ENCODE results near the gene EXOC3.
"Not testable (repeated sequence)": the region's sequence is repeated elsewhere in the genome, so short reads cannot be mapped to it uniquely, and the experiment has no call there.

EXOC3 gene

DNA sequence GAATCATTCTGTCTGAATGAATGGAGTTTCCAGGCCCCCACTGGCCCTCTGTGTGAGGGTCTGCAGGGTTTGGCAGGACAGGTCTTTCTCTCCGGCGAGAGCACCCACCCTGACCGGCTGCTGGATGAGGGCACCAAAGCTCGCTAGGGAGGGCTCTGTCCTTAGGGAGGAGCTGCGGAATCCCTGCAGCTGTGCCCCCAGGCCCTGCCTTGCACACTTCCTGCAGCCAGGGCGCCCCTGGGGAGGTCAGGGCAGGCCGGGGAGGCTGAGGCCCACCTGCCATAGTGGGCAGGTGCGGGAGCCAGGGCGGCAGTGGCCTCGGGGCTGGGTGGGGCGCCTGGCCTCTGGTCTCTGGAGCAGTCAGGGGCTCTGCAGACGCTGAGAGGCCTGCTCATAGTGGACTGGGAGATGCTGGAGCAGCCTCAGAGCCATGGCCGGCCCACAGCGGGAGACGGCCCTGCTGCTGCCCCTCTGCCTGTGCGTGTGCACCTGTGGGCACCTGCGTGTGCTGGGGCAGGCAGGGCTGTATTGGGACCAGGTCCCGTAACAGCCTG is 36.1 kb downstream of the EXOC3 start:
- Histone ChIP-seq H3K4me3 (ENCODE audit: low read length) (no peak overlapping the region), H3K27me3 (ENCODE audit: control insufficient read depth, insufficient read depth, low read length) (peaks cover 38% of the 10 kb centered on the region), H3K27ac (ENCODE audit: low read depth, low read length) (no peak overlapping the region), H3K4me1 (ENCODE audit: control insufficient read depth, insufficient read depth, low read length) (peaks cover 3% of the 10 kb centered on the region), H3K36me3 (ENCODE audit: control insufficient read depth, insufficient read depth, low read length) (no peaks in the 10 kb centered on the region), H3K9ac (ENCODE audit: low read length) (no peak overlapping the region)

GRCh38 chr5:479566-480319 is 36.8 kb downstream of the EXOC3 start:
- H3K27me3 ChIP-seq (ENCODE audit: control insufficient read depth, insufficient read depth, low read length), result peaks cover 37% of the 10 kb centered on the region

DNA sequence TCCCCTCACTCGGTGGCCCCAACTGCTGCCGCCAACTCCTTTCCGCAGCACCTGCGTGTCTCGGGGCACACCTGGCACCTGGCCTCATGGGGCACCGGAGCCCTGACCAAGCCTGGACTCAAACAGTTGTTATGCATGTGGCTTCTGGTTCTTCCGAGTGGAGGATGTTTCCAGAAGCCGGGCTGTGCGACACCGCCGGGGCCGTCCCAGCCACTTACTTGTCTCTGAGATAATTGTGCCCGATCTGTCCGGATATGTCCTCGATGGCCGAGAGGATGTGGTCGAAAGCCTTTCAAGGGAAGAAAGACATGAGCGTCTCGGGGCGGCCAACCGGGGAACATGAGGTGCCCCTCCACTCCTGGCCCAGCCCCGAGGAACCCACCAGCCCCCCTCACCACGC is 38.4 kb downstream of the EXOC3 start:
- no peak overlapping the region for H3K27ac ChIP-seq (ENCODE audit: low read depth, low read length)
- H3K36me3 ChIP-seq (ENCODE audit: control insufficient read depth, insufficient read depth, low read length), result no peaks in the 10 kb centered on the region
- peaks cover 27% of the 10 kb centered on the region for H3K27me3 ChIP-seq (ENCODE audit: control insufficient read depth, insufficient read depth, low read length)
- no peaks in the 10 kb centered on the region for H3K4me1 ChIP-seq (ENCODE audit: control insufficient read depth, insufficient read depth, low read length)
- no peak overlapping the region for H3K4me3 ChIP-seq (ENCODE audit: low read length)
- H3K9ac ChIP-seq (ENCODE audit: low read length), result no peak overlapping the region

More at GRCh38 chr5:479566-480319, 36.8 kb downstream of the EXOC3 start:
- peaks cover 2% of the 10 kb centered on the region for H3K4me1 ChIP-seq (ENCODE audit: control insufficient read depth, insufficient read depth, low read length)
- H3K4me3 ChIP-seq (ENCODE audit: low read length), result no peak overlapping the region
- no peak overlapping the region for H3K27ac ChIP-seq (ENCODE audit: low read depth, low read length)
- no peak overlapping the region for H3K9ac ChIP-seq (ENCODE audit: low read length)
- no peaks in the 10 kb centered on the region for H3K36me3 ChIP-seq (ENCODE audit: control insufficient read depth, insufficient read depth, low read length)

DNA sequence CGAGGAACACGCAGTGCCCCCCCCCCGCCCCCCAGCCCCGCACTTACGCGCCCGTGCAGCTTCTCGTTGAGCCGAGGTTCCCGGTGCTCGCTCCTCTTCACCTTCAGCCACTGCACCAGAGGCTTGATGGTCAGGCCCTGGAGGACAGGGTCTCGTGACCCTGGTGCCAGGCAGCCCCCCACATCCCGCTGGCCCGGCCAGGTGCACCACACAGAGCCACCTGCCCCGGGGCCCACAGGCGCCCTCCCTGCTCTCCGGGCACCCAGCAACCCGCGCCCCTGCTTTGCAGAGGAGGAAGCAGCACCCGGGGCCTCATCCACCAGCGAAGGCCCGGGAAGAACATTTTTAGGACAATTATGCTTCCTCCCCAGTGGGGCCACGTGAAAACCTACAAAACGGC is 39.0 kb downstream of the EXOC3 start:
- no peak overlapping the region for H3K9ac ChIP-seq (ENCODE audit: low read length)
- no peaks in the 10 kb centered on the region for H3K4me1 ChIP-seq (ENCODE audit: control insufficient read depth, insufficient read depth, low read length)
- no peak overlapping the region for H3K4me3 ChIP-seq (ENCODE audit: low read length)
- H3K36me3 ChIP-seq (ENCODE audit: control insufficient read depth, insufficient read depth, low read length), result no peaks in the 10 kb centered on the region
- no peak overlapping the region for H3K27ac ChIP-seq (ENCODE audit: low read depth, low read length)
- peaks cover 21% of the 10 kb centered on the region for H3K27me3 ChIP-seq (ENCODE audit: control insufficient read depth, insufficient read depth, low read length)

DNA sequence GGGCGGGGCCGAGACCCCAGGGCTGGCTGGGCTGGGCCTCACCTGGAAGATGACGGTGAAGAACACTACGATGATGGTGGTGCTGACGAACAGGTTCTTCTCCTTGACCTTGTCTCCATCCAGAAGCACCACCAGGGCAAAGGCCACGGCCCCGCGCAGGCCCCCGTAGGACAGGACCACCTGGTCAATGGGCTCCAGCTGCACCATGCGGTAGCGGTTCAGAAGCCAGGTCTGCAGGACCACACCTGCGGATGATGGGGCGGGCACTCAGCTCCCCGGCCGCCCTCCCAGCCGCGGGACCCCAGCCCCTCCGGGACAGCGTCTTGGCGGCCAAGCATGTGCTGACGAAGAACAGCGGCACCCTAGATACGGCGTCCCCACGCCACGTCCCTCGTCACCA is 39.5 kb downstream of the EXOC3 start:
- no peaks in the 10 kb centered on the region for H3K4me1 ChIP-seq (ENCODE audit: control insufficient read depth, insufficient read depth, low read length)
- H3K9ac ChIP-seq (ENCODE audit: low read length), result no peak overlapping the region
- peaks cover 17% of the 10 kb centered on the region for H3K27me3 ChIP-seq (ENCODE audit: control insufficient read depth, insufficient read depth, low read length)
- H3K36me3 ChIP-seq (ENCODE audit: control insufficient read depth, insufficient read depth, low read length), result no peaks in the 10 kb centered on the region
- H3K4me3 ChIP-seq (ENCODE audit: low read length), result no peak overlapping the region
- no peak overlapping the region for H3K27ac ChIP-seq (ENCODE audit: low read depth, low read length)

DNA sequence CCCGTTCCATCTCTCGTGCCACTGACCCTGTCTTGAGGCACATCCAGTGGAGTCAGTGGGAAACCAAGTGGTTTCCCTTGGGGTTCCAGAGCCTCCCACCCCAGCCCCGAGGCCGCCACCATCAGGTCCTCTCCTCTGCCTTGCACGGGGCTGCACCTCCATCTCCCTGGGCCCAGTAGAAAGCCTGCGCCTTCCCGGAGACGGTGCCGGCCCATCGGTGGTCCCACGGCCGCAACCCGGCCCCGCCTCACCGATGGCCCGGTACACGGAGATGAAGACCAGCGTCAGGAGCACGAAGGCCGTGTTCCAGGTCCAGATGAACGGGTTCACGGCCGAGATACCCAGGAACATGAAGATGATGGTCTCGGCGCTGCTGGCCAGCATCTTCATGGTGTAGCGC is 40.0 kb downstream of the EXOC3 start:
- Histone ChIP-seq H3K4me3 (ENCODE audit: low read length) (no peak overlapping the region), H3K4me1 (ENCODE audit: control insufficient read depth, insufficient read depth, low read length) (no peaks in the 10 kb centered on the region), H3K27ac (ENCODE audit: low read depth, low read length) (no peak overlapping the region), H3K36me3 (ENCODE audit: control insufficient read depth, insufficient read depth, low read length) (no peaks in the 10 kb centered on the region), H3K9ac (ENCODE audit: low read length) (no peak overlapping the region), H3K27me3 (ENCODE audit: control insufficient read depth, insufficient read depth, low read length) (peaks cover 15% of the 10 kb centered on the region)

GRCh38 chr5:483434-484140 is 40.6 kb downstream of the EXOC3 start:
- peaks cover 9% of the 10 kb centered on the region for H3K27me3 ChIP-seq (ENCODE audit: control insufficient read depth, insufficient read depth, low read length)
- H3K36me3 ChIP-seq (ENCODE audit: control insufficient read depth, insufficient read depth, low read length), result no peaks in the 10 kb centered on the region

DNA sequence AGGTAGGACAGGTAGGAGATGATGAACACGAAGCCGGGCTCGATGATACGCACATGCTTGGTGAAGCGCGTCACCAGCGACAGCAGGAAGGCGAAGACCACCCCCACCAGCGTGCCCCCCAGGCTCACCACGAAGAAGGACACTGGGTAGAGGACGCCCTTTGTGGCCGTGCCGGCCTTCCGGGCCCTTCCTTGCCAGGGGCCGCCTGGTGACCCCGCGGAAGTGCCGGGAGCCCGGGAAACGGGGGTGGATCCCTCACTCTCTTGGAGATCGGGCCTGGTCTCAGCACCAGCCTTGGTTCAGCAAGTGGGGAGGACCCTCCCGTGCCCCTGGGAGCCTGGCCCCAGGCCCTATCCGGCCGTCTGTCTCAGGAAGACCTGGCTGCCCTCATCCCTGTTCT is 41.6 kb downstream of the EXOC3 start:
- H3K36me3 ChIP-seq (ENCODE audit: control insufficient read depth, insufficient read depth, low read length), result no peaks in the 10 kb centered on the region
- H3K27me3 ChIP-seq (ENCODE audit: control insufficient read depth, insufficient read depth, low read length), result peaks cover 3% of the 10 kb centered on the region
- H3K4me1 ChIP-seq (ENCODE audit: control insufficient read depth, insufficient read depth, low read length), result no peaks in the 10 kb centered on the region
- H3K4me3 ChIP-seq (ENCODE audit: low read length), result no peak overlapping the region
- no peak overlapping the region for H3K9ac ChIP-seq (ENCODE audit: low read length)
- H3K27ac ChIP-seq (ENCODE audit: low read depth, low read length), result no peak overlapping the region

More at GRCh38 chr5:483434-484140, 40.6 kb downstream of the EXOC3 start:
- Histone ChIP-seq H3K9ac (ENCODE audit: low read length) (no peak overlapping the region), H3K4me3 (ENCODE audit: low read length) (no peak overlapping the region), H3K4me1 (ENCODE audit: control insufficient read depth, insufficient read depth, low read length) (no peaks in the 10 kb centered on the region), H3K27ac (ENCODE audit: low read depth, low read length) (no peak overlapping the region)

GRCh38 chr5:485113-485945 is 42.4 kb downstream of the EXOC3 start:
- Histone ChIP-seq H3K36me3 (ENCODE audit: control insufficient read depth, insufficient read depth, low read length) (no peaks in the 10 kb centered on the region), H3K4me1 (ENCODE audit: control insufficient read depth, insufficient read depth, low read length) (no peaks in the 10 kb centered on the region), H3K27me3 (ENCODE audit: control insufficient read depth, insufficient read depth, low read length) (no peaks in the 10 kb centered on the region), H3K4me3 (ENCODE audit: low read length) (no peak overlapping the region), H3K27ac (ENCODE audit: low read depth, low read length) (no peak overlapping the region), H3K9ac (ENCODE audit: low read length) (no peak overlapping the region)

DNA sequence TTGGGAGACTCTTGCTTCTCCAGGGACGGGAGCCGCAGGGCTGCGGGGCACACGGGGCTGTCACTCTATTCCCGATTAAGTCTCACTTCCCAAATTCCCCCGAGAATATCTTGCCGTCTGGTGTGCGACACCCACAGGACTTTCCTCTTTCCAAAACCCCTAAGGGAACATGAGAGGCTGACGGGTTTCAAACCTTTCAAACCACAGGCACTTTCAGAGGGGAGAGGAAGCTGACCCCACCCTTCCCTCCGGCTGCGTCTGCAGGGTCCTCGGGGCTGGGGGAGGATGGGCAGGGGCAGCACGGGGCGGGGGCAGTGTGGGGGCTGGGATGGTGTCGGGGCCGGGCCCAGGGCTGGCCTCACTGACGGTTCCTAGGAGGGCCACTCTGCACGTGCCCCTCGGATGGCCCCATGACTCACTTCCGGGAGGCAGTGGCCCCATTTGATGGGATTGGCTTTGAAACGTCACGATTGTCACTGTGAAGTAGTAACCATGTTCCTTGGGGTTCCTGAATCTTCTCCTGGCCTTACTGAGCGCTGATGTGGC is 43.0 kb downstream of the EXOC3 start:
- H3K4me1 ChIP-seq (ENCODE audit: control insufficient read depth, insufficient read depth, low read length), result no peaks in the 10 kb centered on the region
- no peak overlapping the region for H3K9ac ChIP-seq (ENCODE audit: low read length)
- H3K4me3 ChIP-seq (ENCODE audit: low read length), result no peak overlapping the region
- H3K27me3 ChIP-seq (ENCODE audit: control insufficient read depth, insufficient read depth, low read length), result no peaks in the 10 kb centered on the region
- H3K27ac ChIP-seq (ENCODE audit: low read depth, low read length), result no peak overlapping the region
- no peaks in the 10 kb centered on the region for H3K36me3 ChIP-seq (ENCODE audit: control insufficient read depth, insufficient read depth, low read length)

DNA sequence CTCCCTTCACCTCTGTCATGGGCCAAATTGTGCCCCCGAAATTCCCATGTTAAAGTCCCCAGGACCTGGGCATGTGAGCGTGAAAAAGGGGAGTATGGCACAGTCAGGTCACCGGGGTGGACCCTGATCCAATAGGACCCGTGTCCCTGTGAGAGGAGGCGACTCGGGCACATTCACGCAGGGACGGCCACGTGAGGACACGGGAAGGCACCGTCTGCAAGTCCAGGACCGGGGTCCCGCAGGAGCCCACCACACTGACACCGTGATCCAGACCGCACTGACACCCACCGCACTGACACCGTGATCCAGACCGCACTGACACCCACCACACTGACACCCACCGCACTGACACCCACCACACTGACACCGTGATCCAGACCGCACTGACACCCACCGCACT is 43.6 kb downstream of the EXOC3 start:
- H3K4me3 ChIP-seq (ENCODE audit: low read length); H3K36me3 ChIP-seq (ENCODE audit: control insufficient read depth, insufficient read depth, low read length); H3K9ac ChIP-seq (ENCODE audit: low read length); H3K27me3 ChIP-seq (ENCODE audit: control insufficient read depth, insufficient read depth, low read length); H3K27ac ChIP-seq (ENCODE audit: low read depth, low read length); H3K4me1 ChIP-seq (ENCODE audit: control insufficient read depth, insufficient read depth, low read length): not testable (repeated sequence)

- no peak overlapping the region for H3K9ac ChIP-seq (ENCODE audit: low read length)
- no peak overlapping the region for H3K4me3 ChIP-seq (ENCODE audit: low read length)
- no peak overlapping the region for H3K27ac ChIP-seq (ENCODE audit: low read depth, low read length)
- H3K4me1 ChIP-seq (ENCODE audit: control insufficient read depth, insufficient read depth, low read length), result no peaks in the 10 kb centered on the region
- H3K36me3 ChIP-seq (ENCODE audit: control insufficient read depth, insufficient read depth, low read length), result no peaks in the 10 kb centered on the region
- peaks cover 4% of the 10 kb centered on the region for H3K27me3 ChIP-seq (ENCODE audit: control insufficient read depth, insufficient read depth, low read length)
Measured at GRCh38 chr5:488241-488640, 45.3 kb downstream of the EXOC3 start.

All from rectal smooth muscle tissue (tissue), 1 donor.